SK-N-SH (cell line): ENCODE results near the gene KMT2B. TPM values are rescaled to one million over a fixed set of nuclear protein-coding genes. Genes with fewer than 3 reads are reported as not detected.

Experiments
- CTCF ChIA-PET: fragments of 300-600, 350-600 bp; formaldehyde crosslinking; extraction: SDS; loops from one replicate; lab custom pipeline; 2021; lab: Yijun Ruan, JAX
- POLR2A ChIA-PET: fragments of 350-600 bp; sonication (Branson Sonifier 250); formaldehyde crosslinking; extraction: SDS; loops from one replicate; lab custom pipeline; 2020; ENCODE audit warnings: antibody characterized with exemption, inconsistent platforms; lab: Yijun Ruan, JAX
- DNase-seq: peaks from one replicate; pipeline ENCODE4 v3.0.0; 2012
- H2AFZ ChIP-seq: fragments of 200-600 bp; sonication (generic); 2 replicates; pipeline ENCODE4 v1.8.1; 2016; ENCODE audit warnings: antibody characterized with exemption, mild to moderate bottlenecking, low read depth
- H3F3A ChIP-seq: fragments of 200-600 bp; sonication (generic); replicated peaks from 2 replicates; pipeline ENCODE3; 2016; ENCODE audit warnings: antibody characterized with exemption, mild to moderate bottlenecking; ENCODE audit not compliant: insufficient read depth
- H3K27ac ChIP-seq, 2 experiments: fragments of 200-500 bp in 1 of 2; fragments of 200-600 bp in 1 of 2; sonication (Bioruptor generic) in 1 of 2; sonication (generic), shearing (Covaris generic) in 1 of 2; 2 replicates each; pipeline versions ENCODE4 v1.5.1 to v1.6.1; 2014 to 2016; ENCODE audit warnings: low read depth in 2 of 2, inconsistent platforms in 1 of 2, low read length in 1 of 2, mild to moderate bottlenecking in 1 of 2, mixed read lengths in 1 of 2
- H3K27me3 ChIP-seq: fragments of 200-600 bp; sonication (generic), shearing (Covaris generic); 2 replicates; pipeline ENCODE4 v1.6.1; 2016; ENCODE audit warnings: mixed run types; ENCODE audit not compliant: insufficient read depth
- H3K36me3 ChIP-seq, 2 experiments: fragments of 200-500 bp in 1 of 2; fragments of 200-600 bp in 1 of 2; sonication (Bioruptor generic) in 1 of 2; sonication (generic) in 1 of 2; replicated peaks in 1 of 2; 2 replicates each; pipeline versions ENCODE3 to v1.5.1; 2014 to 2016; ENCODE audit warnings: low read length in 1 of 2, mild to moderate bottlenecking in 1 of 2; ENCODE audit not compliant: insufficient read depth in 2 of 2, control insufficient read depth in 1 of 2
- H3K4me1 ChIP-seq, 2 experiments: fragments of 200-500 bp in 1 of 2; fragments of 200-600 bp in 1 of 2; sonication (Bioruptor generic) in 1 of 2; sonication (generic), shearing (Covaris generic) in 1 of 2; 2 replicates each; pipeline versions ENCODE4 v1.5.1 to v1.6.1; 2014 to 2016; ENCODE audit warnings: low read depth in 1 of 2, low read length in 1 of 2, mixed run types in 1 of 2; ENCODE audit not compliant: insufficient read depth in 2 of 2, control insufficient read depth in 1 of 2
- H3K4me2 ChIP-seq: fragments of 200-600 bp; sonication (generic), shearing (Covaris generic); 2 replicates; pipeline ENCODE4 v1.6.1; 2017; ENCODE audit warnings: mixed run types
- H3K4me3 ChIP-seq, 2 experiments: fragments of 200-500 bp in 1 of 2; fragments of 200-600 bp in 1 of 2; sonication (Bioruptor generic) in 1 of 2; sonication (generic), shearing (Covaris generic) in 1 of 2; 2 replicates each; pipeline versions ENCODE4 v1.5.1 to v1.8.1; 2014 to 2016; ENCODE audit warnings: low read depth in 2 of 2, inconsistent platforms in 1 of 2, low read length in 1 of 2, mild to moderate bottlenecking in 1 of 2, mixed read lengths in 1 of 2, moderate library complexity in 1 of 2
- H3K79me2 ChIP-seq: fragments of 200-600 bp; sonication (generic); 2 replicates; pipeline ENCODE4 v1.8.1; 2017; ENCODE audit warnings: mild to moderate bottlenecking; ENCODE audit not compliant: insufficient read depth
- H3K9ac ChIP-seq: fragments of 200-600 bp; sonication (generic); 2 replicates; pipeline ENCODE4 v1.6.1; 2017; ENCODE audit warnings: mixed run types
- H3K9me2 ChIP-seq: fragments of 200-600 bp; sonication (generic); 2 replicates; pipeline ENCODE4 v1.6.1; 2017; ENCODE audit warnings: mixed run types
- H3K9me3 ChIP-seq: fragments of 200-600 bp; sonication (generic); 2 replicates; pipeline ENCODE4 v1.6.1; 2017; ENCODE audit warnings: mixed run types, mild to moderate bottlenecking, moderate library complexity
- H4K20me1 ChIP-seq: fragments of 200-600 bp; sonication (generic); 2 replicates; pipeline ENCODE4 v1.6.1; 2017; ENCODE audit warnings: mild to moderate bottlenecking, mixed run types; ENCODE audit not compliant: insufficient read depth
- CHD2 ChIP-seq: fragments of 150-350 bp; IDR thresholded peaks from 2 replicates; pipeline ENCODE4 v1.6.1; 2018; ENCODE audit warnings: low read length; ENCODE audit not compliant: partially characterized antibody
- EP300 ChIP-seq, 2 experiments: IDR thresholded peaks; 2 replicates each; pipeline versions ENCODE4 v1.4.0 to v1.6.1; 2012; ENCODE audit warnings: borderline replicate concordance in 1 of 2, low read depth in 1 of 2, low read length in 1 of 2
- EZH2phosphoT487 ChIP-seq: fragments of 200-600 bp; sonication (generic); IDR thresholded peaks from 2 replicates; pipeline ENCODE4 v1.6.1; 2017; ENCODE audit warnings: low read depth, mixed run types, mild to moderate bottlenecking, antibody characterized with exemption, moderate library complexity, borderline replicate concordance
- FOSL2 ChIP-seq: IDR thresholded peaks from 2 replicates; pipeline ENCODE4 v1.4.0; 2012; ENCODE audit warnings: low read depth, mild to moderate bottlenecking, moderate library complexity, borderline replicate concordance
- FOXM1 ChIP-seq: IDR thresholded peaks from 2 replicates; pipeline ENCODE4 v1.4.0; 2012; ENCODE audit warnings: low read depth, mild to moderate bottlenecking
- GABPA ChIP-seq: IDR thresholded peaks from 2 replicates; pipeline ENCODE4 v1.4.0; 2012; ENCODE audit warnings: low read depth, mild to moderate bottlenecking
- GATA2 ChIP-seq: sonication (generic); formaldehyde crosslinking; IDR thresholded peaks from 2 replicates; pipeline ENCODE4 v1.5.0; 2020; ENCODE audit warnings: mild to moderate bottlenecking, missing genetic modification reagents
- MAX ChIP-seq: IDR thresholded peaks from 2 replicates; pipeline ENCODE4 v1.4.0; 2012; ENCODE audit warnings: low read depth
- MEF2A ChIP-seq: IDR thresholded peaks from 2 replicates; pipeline ENCODE4 v1.4.0; 2012; ENCODE audit warnings: low read depth, borderline replicate concordance
- MXI1 ChIP-seq: IDR thresholded peaks from 2 replicates; pipeline ENCODE4 v1.6.1; 2012; ENCODE audit warnings: mild to moderate bottlenecking, low read depth, low read length, improper control_type of control experiment
- NFIC ChIP-seq: IDR thresholded peaks from 2 replicates; pipeline ENCODE4 v1.4.0; 2012; ENCODE audit warnings: borderline replicate concordance
- NRF1 ChIP-seq: IDR thresholded peaks from 2 replicates; pipeline ENCODE4 v1.6.1; 2012; ENCODE audit warnings: low read depth, mild to moderate bottlenecking, low read length
- RCOR1 ChIP-seq: fragments of 150-350 bp; IDR thresholded peaks from 2 replicates; pipeline ENCODE4 v1.6.1; 2017; ENCODE audit warnings: antibody characterized with exemption, low read length
- RXRA ChIP-seq: IDR thresholded peaks from 2 replicates; pipeline ENCODE4 v1.4.0; 2012; ENCODE audit warnings: low read depth, mild to moderate bottlenecking, borderline replicate concordance
- TAF1 ChIP-seq: IDR thresholded peaks from 2 replicates; pipeline ENCODE4 v1.6.1; 2012; ENCODE audit warnings: low read depth, mild to moderate bottlenecking, low read length, moderate library complexity, borderline replicate concordance
- TEAD4 ChIP-seq: IDR thresholded peaks from 2 replicates; pipeline ENCODE4 v1.4.0; 2012; ENCODE audit warnings: mild to moderate bottlenecking, borderline replicate concordance; ENCODE audit not compliant: insufficient read depth
- USF1 ChIP-seq: IDR thresholded peaks from 2 replicates; pipeline ENCODE4 v1.4.0; 2012; ENCODE audit warnings: low read depth, borderline replicate concordance
- YY1 ChIP-seq: IDR thresholded peaks from 2 replicates; pipeline ENCODE4 v1.4.0; 2012; ENCODE audit warnings: low read depth, mild to moderate bottlenecking
- ZBTB33 ChIP-seq: IDR thresholded peaks from 2 replicates; pipeline ENCODE4 v1.4.0; 2012; ENCODE audit warnings: low read depth, borderline replicate concordance
- WGBS: methylation state at CpG from one replicate; pipeline ENCODE4 v1.1.6; 2017; ENCODE audit warnings: low lambda C conversion rate; 5-methylcytosine and 5-hydroxymethylcytosine counted together
- polyA plus RNA-seq, 3 experiments: library from polyadenylated mRNA; depleted of rRNA; stranded (reverse); fragments of >200 nt; gene quantifications; 2 replicates each; pipeline ENCODE4 v1.2.3, GENCODE V29; 2012

The KMT2B gene
- polyA plus RNA-seq, 1 of the 3 experiments (the other 2 are of a cell fraction): 29.2 TPM

GRCh38 chr19:35746087-35746462, 28.3 kb downstream of the KMT2B start:
- H3K4me1 ChIP-seq: peaks cover 13 to 24% of the 10 kb centered on the region in 2 experiments; a peak in 3 of 4 replicates
- H3K79me2 ChIP-seq: peaks cover 47% of the 10 kb centered on the region
- POLR2A ChIA-PET: interaction anchor here (0.8 to 1.0 kb wide), 2 partner anchors 19 to 185 kb away, joined by 3 read pairs; no protein-coding TSS in a partner anchor
- 13% methylated on average over 4 of the region's 4 CpGs for WGBS
- TF ChIP-seq USF1 (no peak), MXI1 (no peak), TAF1 (no peak), GABPA (no peak), YY1 (no peak), CHD2 (no peak), GATA2 (CRISPR knock-in tag) (no peak), RXRA (no peak), FOXM1 (no peak), MAX (no peak), TEAD4 (no peak), MEF2A (no peak), NFIC (no peak), FOSL2 (no peak), EP300 (IDR thresholded peaks at IDR 0.05; ENCODE audit: borderline replicate concordance in 1 of 2, low read depth in 1 of 2, low read length in 1 of 2) (no peak), NRF1 (no peak), RCOR1 (no peak), EZH2phosphoT487 (no peak)
- TF ChIP-seq, all 33 proteins: peak for 0
- peak overlapping the region; percentile 69 to 98; a peak in 2 of 4 replicates for H3K27ac ChIP-seq
- H3K4me2 ChIP-seq: peak overlapping the region; percentile 90
- peaks cover 3 to 12% of the 10 kb centered on the region in 2 experiments for H3K36me3 ChIP-seq
- H3K9me2 ChIP-seq: no peaks in the 10 kb centered on the region
- no peaks in the 10 kb centered on the region for H3K27me3 ChIP-seq
- no peak for DNase-seq
- no peaks in the 10 kb centered on the region for H3K9me3 ChIP-seq
- peak overlapping the region; percentile 71; the same call in 1 of the 2 replicates for H2AFZ ChIP-seq
- peak overlapping the region; percentile 85 for H3K9ac ChIP-seq
- H3F3A ChIP-seq: peaks cover 14% of the 10 kb centered on the region
- H4K20me1 ChIP-seq: no peaks in the 10 kb centered on the region
- H3K4me3 ChIP-seq: peak overlapping the region; percentile 83 to 95
- CTCF ChIA-PET: interaction anchor here (1.2 to 1.9 kb wide), 2 partner anchors 11 to 53 kb away, joined by 4 to 5 read pairs; partner anchors contain the start of gene HSPB6

- no peak for TF ChIP-seq YY1
- TF ChIP-seq ZBTB33: no peak
- no peak for TF ChIP-seq FOSL2
- no peak for TF ChIP-seq CHD2
- Histone ChIP-seq H3K4me3 (peak overlapping the region; percentile 83 to 95), H3K4me1 (peaks cover 13 to 24% of the 10 kb centered on the region in 2 experiments; a peak in 3 of 4 replicates), H3K27me3 (no peaks in the 10 kb centered on the region), H3K36me3 (peaks cover 6 to 12% of the 10 kb centered on the region in 2 experiments), H3K27ac (no peak overlapping the region), H4K20me1 (no peaks in the 10 kb centered on the region), H3K9ac (peak overlapping the region; percentile 85), H3F3A (peaks cover 14% of the 10 kb centered on the region), H2AFZ (no peak overlapping the region), H3K9me2 (no peaks in the 10 kb centered on the region), H3K9me3 (no peaks in the 10 kb centered on the region), H3K4me2 (peak overlapping the region; percentile 90), H3K79me2 (peaks cover 51% of the 10 kb centered on the region)
- WGBS: 73% methylated on average over 5 of the region's 5 CpGs
- DNase-seq: no peak
- ChIA-PET POLR2A (no interaction called here), CTCF (no interaction called here)
These were observed 28.7 kb downstream of the KMT2B start for GRCh38 chr19:35746531-35746930.
